HG03025 (cell line): Measurements from ENCODE around the gene TTC22.
"Not testable (repeated sequence)": the region's sequence is repeated elsewhere in the genome, so short reads cannot be mapped to it uniquely, and the experiment has no call there.

Experiments
- ATAC-seq: cut with Tn5 transposase; IDR thresholded peaks from one replicate; pipeline ENCODE4 v1.9.1; 2021; ENCODE audit warnings: mild to moderate bottlenecking, moderate library complexity; ENCODE audit not compliant: unreplicated experiment, low FRiP score

Gene TTC22

GRCh38 chr1:54792686-54793282 is 8.3 kb downstream of the TTC22 start:
- ATAC-seq: no peak

- no peak for ATAC-seq
Measured at GRCh38 chr1:54791880-54792522, 9.1 kb downstream of the TTC22 start.

- no peak for ATAC-seq
Measured at GRCh38 chr1:54788459-54788858, 12.7 kb downstream of the TTC22 start.

- ATAC-seq: no peak
Measured at GRCh38 chr1:54787604-54788003, 13.5 kb downstream of the TTC22 start.

GRCh38 chr1:54786778-54787177 is 14.3 kb downstream of the TTC22 start:
- no peak for ATAC-seq

GRCh38 chr1:54784066-54784465 is 17.1 kb downstream of the TTC22 start:
- no peak for ATAC-seq

- ATAC-seq: no peak
Measured at GRCh38 chr1:54782588-54782987, 18.5 kb downstream of the TTC22 start.

GRCh38 chr1:54782156-54782555 is 19.0 kb downstream of the TTC22 start:
- no peak for ATAC-seq

- ATAC-seq: no peak
Measured at GRCh38 chr1:54781023-54781723, 19.9 kb downstream of the TTC22 start.

- no peak for ATAC-seq
Measured at GRCh38 chr1:54777431-54777830, 23.7 kb downstream of the TTC22 start.

- no peak for ATAC-seq
Measured at GRCh38 chr1:54777011-54777410, 24.1 kb downstream of the TTC22 start.

- not testable (repeated sequence) for ATAC-seq
Measured at GRCh38 chr1:54775828-54776721, 25.0 kb downstream of the TTC22 start.

- no peak for ATAC-seq
Measured at GRCh38 chr1:54774820-54775498, 26.2 kb downstream of the TTC22 start.

- no peak for ATAC-seq
Measured at GRCh38 chr1:54772951-54773350, 28.2 kb downstream of the TTC22 start.

GRCh38 chr1:54768093-54768492 is 33.0 kb downstream of the TTC22 start:
- no peak for ATAC-seq

GRCh38 chr1:54767526-54767925 is 33.6 kb downstream of the TTC22 start:
- ATAC-seq: no peak

- ATAC-seq: no peak
Measured at GRCh38 chr1:54766726-54767125, 34.4 kb downstream of the TTC22 start.

- peak; percentile 8 for ATAC-seq
Measured at GRCh38 chr1:54764922-54765561, 36.1 kb downstream of the TTC22 start.

GRCh38 chr1:54764133-54764921 is 36.8 kb downstream of the TTC22 start, which contains the start of gene PARS2:
Gene PARS2 (minus strand): TSS chr1:54764523. CDS start chr1:54759161, 5,362 bp downstream.
- peak; percentile 93 for ATAC-seq
